Naive thymus-derived CD4-positive, alpha-beta T cell (primary cell): Measurements from ENCODE around the gene KIF5B. TPM values are rescaled to one million over a fixed set of nuclear protein-coding genes. Genes with fewer than 3 reads are reported as not detected.
"Not testable (repeated sequence)": the region's sequence is repeated elsewhere in the genome, so short reads cannot be mapped to it uniquely, and the experiment has no call there.

ENCODE experiments used
- ATAC-seq: fragments of 150-1000 bp; cut with Tn5 transposase; 2 replicates; pipeline ENCODE4 v1.10.0; 2021; ENCODE audit warnings: mild to moderate bottlenecking, moderate library complexity
- CTCF ChIA-PET: fragments of 350-600 bp; sonication (Branson Sonifier 250); formaldehyde crosslinking; loops from one replicate; lab custom pipeline; 2021; ENCODE audit warnings: antibody characterized with exemption; lab: Charles Lee
- POLR2A ChIA-PET: fragments of 350-600 bp; sonication (Branson Sonifier 250); formaldehyde crosslinking; loops from one replicate; lab custom pipeline; 2021; ENCODE audit warnings: antibody characterized with exemption, inconsistent platforms; lab: Charles Lee
- DNase-seq, 9 donors: peaks; one replicate each; pipeline versions ENCODE4 v3.0.0 to v3.0.0-alpha.2; 2020 to 2022; ENCODE audit warnings: mixed read lengths in 1 of 9
- H3K27ac ChIP-seq: one replicate; pipeline ENCODE4 v1.7.0; 2013; ENCODE audit warnings: mild to moderate bottlenecking, low read depth, low read length, moderate library complexity
- H3K27me3 ChIP-seq, 2 donors: one replicate each; pipeline ENCODE4 v1.7.0; 2013; ENCODE audit warnings: low read length in 2 of 2, mild to moderate bottlenecking in 2 of 2, moderate library complexity in 2 of 2; ENCODE audit not compliant: control insufficient read depth in 2 of 2, insufficient read depth in 2 of 2
- H3K36me3 ChIP-seq, 3 experiments: 1 replicate in 2 of 3; 2 replicates in 1 of 3; pipeline ENCODE4 v1.7.0; 2013; ENCODE audit warnings: low read length in 3 of 3, mild to moderate bottlenecking in 3 of 3, moderate library complexity in 1 of 3; ENCODE audit not compliant: insufficient read depth in 3 of 3, control insufficient read depth in 2 of 3
- H3K4me1 ChIP-seq, 2 donors: one replicate each; pipeline ENCODE4 v1.7.0; 2013; ENCODE audit warnings: low read length in 2 of 2, mild to moderate bottlenecking in 2 of 2, moderate library complexity in 1 of 2; ENCODE audit not compliant: control insufficient read depth in 2 of 2, insufficient read depth in 2 of 2
- H3K4me3 ChIP-seq: 2 replicates; pipeline ENCODE4 v1.7.0; 2013; ENCODE audit warnings: mild to moderate bottlenecking, low read length
- H3K9me3 ChIP-seq, 3 experiments: 1 replicate in 2 of 3; 2 replicates in 1 of 3; pipeline ENCODE4 v1.7.0; 2013; ENCODE audit warnings: low read length in 3 of 3; ENCODE audit not compliant: control insufficient read depth in 2 of 3
- H3K27ac Mint-ChIP-seq, 9 donors: one replicate each; pipeline ENCODE4 v1.8.0; 2020 to 2022; ENCODE audit warnings: mixed read lengths in 9 of 9, mild to moderate bottlenecking in 8 of 9, moderate library complexity in 5 of 9, inconsistent platforms in 2 of 9
- H3K27me3 Mint-ChIP-seq, 5 donors: one replicate each; pipeline ENCODE4 v1.8.0; 2021 to 2022; ENCODE audit warnings: mixed read lengths in 5 of 5, mild to moderate bottlenecking in 1 of 5
- H3K36me3 Mint-ChIP-seq, 5 donors: one replicate each; pipeline ENCODE4 v1.8.0; 2020 to 2022; ENCODE audit warnings: mixed read lengths in 5 of 5, mild to moderate bottlenecking in 3 of 5, inconsistent platforms in 1 of 5
- H3K4me1 Mint-ChIP-seq, 7 donors: one replicate each; pipeline ENCODE4 v1.8.0; 2020 to 2022; ENCODE audit warnings: mixed read lengths in 7 of 7, mild to moderate bottlenecking in 3 of 7, inconsistent platforms in 1 of 7
- H3K4me3 Mint-ChIP-seq, 10 donors: one replicate each; pipeline ENCODE4 v1.8.0; 2020 to 2022; ENCODE audit warnings: mild to moderate bottlenecking in 10 of 10, mixed read lengths in 10 of 10, moderate library complexity in 6 of 10, inconsistent platforms in 2 of 10
- H3K9me3 Mint-ChIP-seq, 11 donors: one replicate each; pipeline ENCODE4 v1.8.0; 2020 to 2022; ENCODE audit warnings: mixed read lengths in 11 of 11, mild to moderate bottlenecking in 4 of 11, inconsistent platforms in 1 of 11, moderate library complexity in 1 of 11
- intact Hi-C, 2 donors: fragments of 100-400 bp; cut with micrococcal nuclease; formaldehyde crosslinking; loops; one replicate each; pipeline ENCODE4 v1.15.1; 2023
- polyA plus RNA-seq, 2 donors: library from polyadenylated mRNA; unstranded; fragments of 300-500 nt; fragmentation: Illumina TruSeq; gene quantifications; one replicate each; pipeline ENCODE4 v1.2.3, GENCODE V29; 2021
- total RNA-seq, 6 experiments: library from RNA in 5 of 6; stranded (reverse) in 5 of 6; gene quantifications; 1 replicate in 5 of 6; 2 replicates in 1 of 6; pipeline ENCODE4 v1.2.3 and lab custom pipeline; 2021 to 2026

Gene KIF5B
- total and polyA plus RNA-seq, 7 experiments from 2014 or later = 19.7 to 66.0 (median 44.4) TPM

- intact Hi-C loops = no loop called here
- ChIA-PET CTCF (no interaction called here), POLR2A (no interaction called here)
- ATAC-seq (no peak), DNase-seq (no peak)
- Histone ChIP-seq H3K4me3 (no peak overlapping the region), H3K36me3 (no peaks in the 10 kb centered on the region), H3K9me3 (no peaks in the 10 kb centered on the region), H3K4me1 (no peaks in the 10 kb centered on the region), H3K27me3 (no peaks in the 10 kb centered on the region), H3K27ac (no peak overlapping the region)
- H3K4me3 Mint-ChIP-seq = no peak overlapping the region
- peaks cover 0 to 9% (median 4%) of the 10 kb centered on the region in 5 donors for H3K27me3 Mint-ChIP-seq
- H3K27ac Mint-ChIP-seq = no peak overlapping the region
- H3K9me3 Mint-ChIP-seq = no peaks in the 10 kb centered on the region
- H3K4me1 Mint-ChIP-seq = no peaks in the 10 kb centered on the region
- H3K36me3 Mint-ChIP-seq = no peaks in the 10 kb centered on the region
Observed at GRCh38 chr10:32073659-32074058, 17.4 kb upstream of the KIF5B start.

- POLR2A ChIA-PET = no interaction called here
- no peaks in the 10 kb centered on the region for H3K4me1 ChIP-seq
- ATAC-seq (no peak), DNase-seq (no peak)
- CTCF ChIA-PET = no interaction called here
- H3K9me3 ChIP-seq = no peaks in the 10 kb centered on the region
- Mint-ChIP-seq H3K4me3 (no peak overlapping the region), H3K27ac (no peak overlapping the region), H3K27me3 (peaks cover 0 to 7% (median 4%) of the 10 kb centered on the region in 5 donors), H3K9me3 (no peaks in the 10 kb centered on the region), H3K36me3 (no peaks in the 10 kb centered on the region), H3K4me1 (no peaks in the 10 kb centered on the region)
- no peaks in the 10 kb centered on the region for H3K36me3 ChIP-seq
- H3K4me3 ChIP-seq = no peak overlapping the region
- intact Hi-C loops = no loop called here
- H3K27ac ChIP-seq = no peak overlapping the region
- H3K27me3 ChIP-seq = no peaks in the 10 kb centered on the region
Observed at GRCh38 chr10:32073128-32073527, 16.9 kb upstream of the KIF5B start.

- no peak overlapping the region for H3K27ac ChIP-seq
- H3K27me3 ChIP-seq = no peaks in the 10 kb centered on the region
- no peaks in the 10 kb centered on the region for H3K4me1 Mint-ChIP-seq
- no peaks in the 10 kb centered on the region for H3K4me1 ChIP-seq
- no peak overlapping the region for H3K4me3 Mint-ChIP-seq
- no peaks in the 10 kb centered on the region for H3K9me3 ChIP-seq
- no peaks in the 10 kb centered on the region for H3K36me3 Mint-ChIP-seq
- no peak for ATAC-seq
- no peak for DNase-seq
- H3K27me3 Mint-ChIP-seq = peaks cover 0 to 7% (median 4%) of the 10 kb centered on the region in 5 donors
- H3K27ac Mint-ChIP-seq = no peak overlapping the region
- ChIA-PET CTCF (no interaction called here), POLR2A (no interaction called here)
- intact Hi-C loops = no loop called here
- H3K36me3 ChIP-seq = no peaks in the 10 kb centered on the region
- H3K4me3 ChIP-seq = no peak overlapping the region
- no peaks in the 10 kb centered on the region for H3K9me3 Mint-ChIP-seq
Observed at GRCh38 chr10:32072025-32072800, 16.0 kb upstream of the KIF5B start.

GRCh38 chr10:32070645-32071044, 14.4 kb upstream of the KIF5B start:
- H3K9me3 Mint-ChIP-seq = no peaks in the 10 kb centered on the region
- H3K4me3 Mint-ChIP-seq = no peak overlapping the region
- no peaks in the 10 kb centered on the region for H3K27me3 ChIP-seq
- H3K9me3 ChIP-seq = no peaks in the 10 kb centered on the region
- no peaks in the 10 kb centered on the region for H3K36me3 ChIP-seq
- H3K27ac ChIP-seq = no peak overlapping the region
- CTCF ChIA-PET = no interaction called here
- DNase-seq = no peak
- H3K4me3 ChIP-seq = no peak overlapping the region
- ATAC-seq = no peak
- H3K4me1 ChIP-seq = no peaks in the 10 kb centered on the region
- no peaks in the 10 kb centered on the region for H3K36me3 Mint-ChIP-seq
- H3K27ac Mint-ChIP-seq = no peak overlapping the region
- no peaks in the 10 kb centered on the region for H3K4me1 Mint-ChIP-seq
- H3K27me3 Mint-ChIP-seq = peaks cover 0 to 7% (median 4%) of the 10 kb centered on the region in 5 donors
- POLR2A ChIA-PET = interaction anchor here (0.7 kb wide), 1 partner anchor 220 kb away, joined by 3 read pairs; no protein-coding TSS in a partner anchor
- intact Hi-C loops = no loop called here

- no peaks in the 10 kb centered on the region for H3K4me1 Mint-ChIP-seq
Observed at GRCh38 chr10:32068569-32068968, 12.3 kb upstream of the KIF5B start.

GRCh38 chr10:32067931-32068330, 11.7 kb upstream of the KIF5B start:
- H3K36me3 Mint-ChIP-seq, H3K4me1 Mint-ChIP-seq, ATAC-seq, H3K4me3 Mint-ChIP-seq, H3K27ac Mint-ChIP-seq, POLR2A ChIA-PET, H3K27ac ChIP-seq, H3K4me1 ChIP-seq, DNase-seq, CTCF ChIA-PET, H3K9me3 ChIP-seq, H3K36me3 ChIP-seq, H3K4me3 ChIP-seq, intact Hi-C loops, H3K9me3 Mint-ChIP-seq, H3K27me3 ChIP-seq: not testable (repeated sequence)
- peaks cover 0 to 12% (median 0%) of the 10 kb centered on the region in 5 donors for H3K27me3 Mint-ChIP-seq

More at GRCh38 chr10:32068569-32068968, 12.3 kb upstream of the KIF5B start:
- intact Hi-C loops = no loop called here
- Histone ChIP-seq H3K27me3 (no peaks in the 10 kb centered on the region), H3K36me3 (no peaks in the 10 kb centered on the region), H3K4me1 (no peaks in the 10 kb centered on the region), H3K4me3 (no peak overlapping the region), H3K9me3 (no peaks in the 10 kb centered on the region), H3K27ac (no peak overlapping the region)
- Mint-ChIP-seq H3K9me3 (peaks cover 0 to 2% (median 0%) of the 10 kb centered on the region in 11 donors), H3K36me3 (no peaks in the 10 kb centered on the region), H3K27me3 (peaks cover 0 to 9% (median 0%) of the 10 kb centered on the region in 5 donors), H3K4me3 (no peak overlapping the region), H3K27ac (no peak overlapping the region)
- ChIA-PET CTCF (no interaction called here), POLR2A (no interaction called here)
- ATAC-seq (no peak), DNase-seq (no peak)

GRCh38 chr10:32065856-32066255, 9.6 kb upstream of the KIF5B start:
- H3K27ac ChIP-seq = no peak overlapping the region
- H3K36me3 ChIP-seq = no peaks in the 10 kb centered on the region
- H3K4me1 ChIP-seq = no peaks in the 10 kb centered on the region
- Mint-ChIP-seq H3K27me3 (peaks cover 0 to 9% (median 0%) of the 10 kb centered on the region in 5 donors), H3K4me3 (no peak overlapping the region), H3K9me3 (peaks cover 0 to 2% (median 0%) of the 10 kb centered on the region in 11 donors), H3K4me1 (no peaks in the 10 kb centered on the region), H3K36me3 (no peaks in the 10 kb centered on the region), H3K27ac (no peak overlapping the region)
- H3K4me3 ChIP-seq = no peak overlapping the region
- intact Hi-C loops = no loop called here
- no peaks in the 10 kb centered on the region for H3K9me3 ChIP-seq
- DNase-seq (no peak), ATAC-seq (no peak)
- H3K27me3 ChIP-seq = no peaks in the 10 kb centered on the region
- CTCF ChIA-PET = no interaction called here
- POLR2A ChIA-PET = interaction anchor here (0.7 to 0.8 kb wide), 2 partner anchors 9 to 132 kb away, joined by 3 to 4 read pairs; no protein-coding TSS in a partner anchor
